HCT116 (cell line): ENCODE measurements around the gene MN1. TPM values are rescaled to one million over a fixed set of nuclear protein-coding genes. Genes with fewer than 3 reads are reported as not detected.

ENCODE experiments used
- ATAC-seq: fragments of 200-7000 bp; cut with Tn5 transposase; 2 replicates; pipeline ENCODE4 v1.9.1; 2020; ENCODE audit warnings: mild to moderate bottlenecking, moderate library complexity
- BruUV-seq: library from RNA; stranded (reverse); fragments of 400-500 nt; replicated peaks from 2 replicates; lab custom pipeline; 2021; lab: Mats Ljungman, UMichigan
- CTCF ChIA-PET: fragments of 300-600 bp; sonication (Branson Sonifier 250); formaldehyde crosslinking; loops from one replicate; lab custom pipeline; 2021; ENCODE audit warnings: antibody characterized with exemption; lab: Charles Lee
- POLR2A ChIA-PET: fragments of 300-600, 350-600 bp; sonication (Branson Sonifier 250); formaldehyde crosslinking; loops from one replicate; lab custom pipeline; 2021; ENCODE audit warnings: antibody characterized with exemption; lab: Charles Lee
- RAD21 ChIA-PET, 2 experiments: fragments of 300-600 bp; sonication (Branson Sonifier 250); formaldehyde crosslinking; loops; one replicate each; lab custom pipeline; 2023; ENCODE audit warnings: low total read pairs in 2 of 2; ENCODE audit not compliant: uncharacterized antibody in 2 of 2, unreplicated experiment in 2 of 2, low non-redundant PET in 1 of 2; lab: Charles Lee
- DNase-seq: peaks from one replicate; pipeline ENCODE4 v3.0.0-alpha.2; 2010; ENCODE audit warnings: low read depth, low spot score
- H2AFZ ChIP-seq: fragments of 200-600 bp; shearing (Covaris generic), sonication (generic); 2 replicates; pipeline ENCODE4 v1.6.1; 2017; ENCODE audit warnings: low read depth, mixed run types, mixed read lengths, antibody characterized with exemption, low read length; ENCODE audit not compliant: poor library complexity, severe bottlenecking
- H3K27ac ChIP-seq: 2 replicates; pipeline ENCODE4 v1.5.1; 2012; ENCODE audit warnings: low read depth, low read length
- H3K27me3 ChIP-seq: fragments of 200-600 bp; sonication (generic); 2 replicates; pipeline ENCODE4 v1.6.1; 2016; ENCODE audit warnings: mixed run types, low read length, mixed read lengths; ENCODE audit not compliant: insufficient read depth
- H3K36me3 ChIP-seq, 2 experiments: fragments of 200-500 bp in 1 of 2; fragments of 200-600 bp in 1 of 2; sonication (Bioruptor generic) in 1 of 2; sonication (generic) in 1 of 2; 2 replicates each; pipeline versions ENCODE4 v1.5.1 to v1.6.1; 2014 to 2016; ENCODE audit warnings: low read length in 2 of 2, inconsistent platforms in 1 of 2, mixed read lengths in 1 of 2, mixed run types in 1 of 2; ENCODE audit not compliant: insufficient read depth in 2 of 2, control insufficient read depth in 1 of 2
- H3K4me1 ChIP-seq, 2 experiments: fragments of 200-600 bp in 1 of 2; sonication (generic) in 1 of 2; 2 replicates each; pipeline versions ENCODE4 v1.5.1 to v1.6.1; 2012 to 2017; ENCODE audit warnings: low read length in 2 of 2, inconsistent platforms in 1 of 2, mild to moderate bottlenecking in 1 of 2, mixed read lengths in 1 of 2, mixed run types in 1 of 2, moderate library complexity in 1 of 2; ENCODE audit not compliant: insufficient read depth in 2 of 2, control insufficient read depth in 1 of 2
- H3K4me2 ChIP-seq: fragments of 200-600 bp; sonication (generic); 2 replicates; pipeline ENCODE4 v1.6.1; 2017; ENCODE audit warnings: mixed run types, low read length, mixed read lengths
- H3K4me3 ChIP-seq, 2 experiments: fragments of 200-600 bp in 1 of 2; sonication (generic) in 1 of 2; replicated peaks in 1 of 2; 2 replicates each; pipeline ENCODE4 v1.5.1; 2011 to 2016; ENCODE audit warnings: low read length in 2 of 2, control low read depth in 1 of 2, low read depth in 1 of 2, mild to moderate bottlenecking in 1 of 2, mixed read lengths in 1 of 2, mixed run types in 1 of 2
- H3K79me2 ChIP-seq: fragments of 200-600 bp; sonication (generic); 2 replicates; pipeline ENCODE4 v1.6.1; 2017; ENCODE audit warnings: mild to moderate bottlenecking, mixed run types, low read length, moderate library complexity, mixed read lengths; ENCODE audit not compliant: insufficient read depth
- H3K9ac ChIP-seq: fragments of 200-600 bp; sonication (generic); 2 replicates; pipeline ENCODE4 v1.6.1; 2016; ENCODE audit warnings: low read length, mixed read lengths
- H3K9me2 ChIP-seq: fragments of 200-600 bp; sonication (generic), shearing (Covaris generic); 2 replicates; pipeline ENCODE4 v1.6.1; 2017; ENCODE audit warnings: mixed run types, mild to moderate bottlenecking, moderate library complexity; ENCODE audit not compliant: insufficient read depth
- H3K9me3 ChIP-seq, 2 experiments: fragments of 200-500 bp in 1 of 2; fragments of 200-600 bp in 1 of 2; sonication (Bioruptor generic) in 1 of 2; sonication (generic) in 1 of 2; 2 replicates each; pipeline ENCODE4 v1.6.1; 2014 to 2017; ENCODE audit warnings: low read length in 2 of 2, mixed read lengths in 2 of 2, inconsistent platforms in 1 of 2, low read depth in 1 of 2, mild to moderate bottlenecking in 1 of 2, mixed run types in 1 of 2, moderate library complexity in 1 of 2; ENCODE audit not compliant: control insufficient read depth in 1 of 2, insufficient read depth in 1 of 2
- H4K20me1 ChIP-seq: fragments of 200-600 bp; sonication (generic), shearing (Covaris generic); 2 replicates; pipeline ENCODE4 v1.6.1; 2017; ENCODE audit warnings: mixed run types, mild to moderate bottlenecking, moderate library complexity; ENCODE audit not compliant: insufficient read depth
- ATF3 ChIP-seq: IDR thresholded peaks from 2 replicates; pipeline ENCODE4 v1.6.1; 2012
- CEBPB ChIP-seq: IDR thresholded peaks from 2 replicates; pipeline ENCODE4 v1.6.1; 2012; ENCODE audit warnings: low read depth
- CTCF ChIP-seq, 3 experiments: fragments of 200-600 bp in 1 of 3; sonication (generic) in 1 of 3; IDR thresholded peaks in 2 of 3; conservative IDR thresholded peaks in 1 of 3; 2 replicates each; pipeline ENCODE4 v1.5.1; 2012 to 2017; ENCODE audit warnings: low read depth in 2 of 3, low read length in 2 of 3, antibody characterized with exemption in 1 of 3, borderline replicate concordance in 1 of 3, control low read depth in 1 of 3, mild to moderate bottlenecking in 1 of 3, mixed read lengths in 1 of 3, mixed run types in 1 of 3, moderate library complexity in 1 of 3; ENCODE audit not compliant: insufficient read depth in 1 of 3
- ELF1 ChIP-seq: IDR thresholded peaks from 2 replicates; pipeline ENCODE4 v1.6.1; 2012; ENCODE audit warnings: low read depth, borderline replicate concordance
- EZH2 ChIP-seq: fragments of 200-600 bp; sonication (generic); IDR thresholded peaks from 2 replicates; pipeline ENCODE4 v1.6.1; 2017; ENCODE audit warnings: antibody characterized with exemption, mixed run types
- EZH2phosphoT487 ChIP-seq: fragments of 200-600 bp; IDR thresholded peaks from 2 replicates; pipeline ENCODE4 v1.6.1; 2018; ENCODE audit warnings: antibody characterized with exemption, borderline replicate concordance
- FOSL1 ChIP-seq: IDR thresholded peaks from 2 replicates; pipeline ENCODE4 v1.6.1; 2012; ENCODE audit warnings: low read depth
- JUND ChIP-seq: IDR thresholded peaks from 2 replicates; pipeline ENCODE4 v1.6.1; 2012
- MAX ChIP-seq: IDR thresholded peaks from 2 replicates; pipeline ENCODE4 v1.6.1; 2012
- POLR2AphosphoS5 ChIP-seq: IDR thresholded peaks from 2 replicates; pipeline ENCODE4 v1.6.1; 2011; ENCODE audit warnings: mild to moderate bottlenecking, low read depth, low read length, moderate library complexity
- RAD21 ChIP-seq: IDR thresholded peaks from 2 replicates; pipeline ENCODE4 v1.6.1; 2012; ENCODE audit warnings: low read depth, mild to moderate bottlenecking
- REST ChIP-seq: IDR thresholded peaks from 2 replicates; pipeline ENCODE4 v1.6.1; 2012; ENCODE audit warnings: low read depth
- SIN3A ChIP-seq: IDR thresholded peaks from 2 replicates; pipeline ENCODE4 v1.6.1; 2012; ENCODE audit warnings: low read depth
- TCF7L2 ChIP-seq: IDR thresholded peaks from 2 replicates; pipeline ENCODE4 v1.7.0; 2011; ENCODE audit warnings: borderline replicate concordance, inconsistent platforms; ENCODE audit not compliant: insufficient read depth, insufficient read length; ENCODE audit errors: extremely low read depth
- YY1 ChIP-seq: IDR thresholded peaks from 2 replicates; pipeline ENCODE4 v1.6.1; 2011; ENCODE audit warnings: low read length, low read depth, moderate library complexity, mild to moderate bottlenecking; ENCODE audit not compliant: insufficient replicate concordance; ENCODE audit errors: extremely low read depth
- ZFX ChIP-seq: fragments of 450-650 bp; IDR thresholded peaks from 2 replicates; pipeline ENCODE4 v1.6.1; 2017
- ZNF274 ChIP-seq: fragments of 200-500 bp; sonication (Bioruptor generic); IDR thresholded peaks from 2 replicates; pipeline ENCODE4 v1.6.1; 2014; ENCODE audit warnings: mild to moderate bottlenecking, low read depth, low read length, inconsistent platforms
- intact Hi-C: fragments of 100-400 bp; cut with micrococcal nuclease; formaldehyde crosslinking; loops from 2 replicates; pipeline ENCODE4 v1.10.0; 2022
- total RNA-seq: library from RNA; stranded (reverse); gene quantifications from one replicate; pipeline ENCODE4 v1.2.1, GENCODE V29; 2021; ENCODE audit not compliant: unreplicated experiment

The MN1 gene
- total RNA-seq, 1 experiment from 2014 or later = 2.9 TPM

- H3K4me3 ChIP-seq = no peak overlapping the region
- CTCF ChIA-PET = no interaction called here
- H3K9ac ChIP-seq = no peak overlapping the region
- no peaks in the 10 kb centered on the region for H3K79me2 ChIP-seq
- no TSS peak for BruUV-seq
- H3K27ac ChIP-seq = no peak overlapping the region
- H4K20me1 ChIP-seq = no peaks in the 10 kb centered on the region
- no peak overlapping the region for H3K4me2 ChIP-seq
- TF ChIP-seq ZFX = no peak
- TF ChIP-seq ATF3 = no peak
- no peak for TF ChIP-seq CEBPB
- no peak for TF ChIP-seq FOSL1
- TF ChIP-seq CTCF (IDR thresholded peaks at IDR 0.05 in 2 of 3, conservative IDR thresholded peaks at IDR 0.05 in 1 of 3; ENCODE audit: borderline replicate concordance in 1 of 3, insufficient read depth in 1 of 3, low read depth in 2 of 3, low read length in 2 of 3) = no peak
- no peak for TF ChIP-seq EZH2phosphoT487
- TF ChIP-seq POLR2AphosphoS5 = no peak
- TF ChIP-seq RAD21 = no peak
- TF ChIP-seq REST = no peak
- no peak for TF ChIP-seq YY1
- no peak for TF ChIP-seq JUND
- TF ChIP-seq ELF1 = no peak
- TF ChIP-seq EZH2 = no peak
- TF ChIP-seq TCF7L2 = no peak
- no peak for TF ChIP-seq MAX
- no peak for TF ChIP-seq SIN3A
- no peak for TF ChIP-seq ZNF274
- no peaks in the 10 kb centered on the region for H3K9me3 ChIP-seq
- no peaks in the 10 kb centered on the region for H3K36me3 ChIP-seq
- POLR2A ChIA-PET = no interaction called here
- no peaks in the 10 kb centered on the region for H3K27me3 ChIP-seq
- H3K9me2 ChIP-seq = no peaks in the 10 kb centered on the region
- H2AFZ ChIP-seq = no peak overlapping the region
- intact Hi-C loops = no loop called here
- no peak for ATAC-seq
- peaks cover 0 to 4% of the 10 kb centered on the region in 2 experiments; a peak in 1 of 4 replicates for H3K4me1 ChIP-seq
- RAD21 ChIA-PET = no interaction called here
- DNase-seq = no peak
Observed at GRCh38 chr22:27711756-27712155, 89.8 kb downstream of the MN1 start.
